Endothelial cell of umbilical vein (primary cell): ENCODE data around the gene FUT8. TPM values are rescaled to one million over a fixed set of nuclear protein-coding genes. Genes with fewer than 3 reads are reported as not detected.

ENCODE experiments used
- BruUV-seq: library from RNA; stranded (reverse); fragments of 400-500 nt; replicated peaks from 2 replicates; lab custom pipeline; 2021; lab: Mats Ljungman, UMichigan
- CTCF ChIA-PET: fragments of 300-600, 350-600 bp; sonication (Branson Sonifier 250); formaldehyde crosslinking; loops from one replicate; lab custom pipeline; 2021; ENCODE audit warnings: antibody characterized with exemption, inconsistent platforms; lab: Charles Lee
- POLR2A ChIA-PET: fragments of 300-600, 350-600 bp; sonication (Branson Sonifier 250); formaldehyde crosslinking; loops from one replicate; lab custom pipeline; 2021; ENCODE audit warnings: antibody characterized with exemption, inconsistent platforms; lab: Charles Lee
- DNase-seq: peaks from one replicate; pipeline ENCODE4 v3.0.0-alpha.2; 2011; ENCODE audit warnings: low read depth, low spot score
- FAIRE-seq: peaks from 2 replicates; lab custom pipeline; 2011; peaks lifted over from hg19 to GRCh38; lab: Jason Lieb, UNC
- H2AFZ ChIP-seq: 2 replicates; pipeline ENCODE4 v1.6.0; 2012; ENCODE audit warnings: low read depth, low read length, control low read depth, inconsistent platforms
- H3K27ac ChIP-seq: 2 replicates; pipeline ENCODE4 v1.5.1; 2011; ENCODE audit warnings: low read depth, mild to moderate bottlenecking, control low read depth, low read length, moderate library complexity; ENCODE audit not compliant: insufficient read depth
- H3K27me3 ChIP-seq, 2 experiments: 2 replicates each; pipeline versions ENCODE4 v1.6.0 to v1.6.1; 2011; ENCODE audit warnings: low read length in 2 of 2, mixed read lengths in 1 of 2; ENCODE audit not compliant: control insufficient read depth in 2 of 2, insufficient read depth in 2 of 2
- H3K36me3 ChIP-seq, 2 experiments: 2 replicates in 1 of 2; 3 replicates in 1 of 2; pipeline ENCODE4 v1.5.1; 2011; ENCODE audit warnings: low read length in 2 of 2, mild to moderate bottlenecking in 1 of 2, moderate library complexity in 1 of 2; ENCODE audit not compliant: control insufficient read depth in 2 of 2, insufficient read depth in 2 of 2; ENCODE audit errors: extremely low read depth in 1 of 2
- H3K4me1 ChIP-seq: 3 replicates; pipeline ENCODE4 v1.5.1; 2011; ENCODE audit warnings: mild to moderate bottlenecking, low read length; ENCODE audit not compliant: control insufficient read depth, insufficient read depth; ENCODE audit errors: extremely low read depth
- H3K4me2 ChIP-seq: 2 replicates; pipeline ENCODE4 v1.6.1; 2011; ENCODE audit warnings: low read length, control low read depth, mixed read lengths; ENCODE audit not compliant: insufficient read depth
- H3K4me3 ChIP-seq, 3 experiments: fragments of 200-600 bp in 1 of 3; sonication (generic), shearing (Covaris generic) in 1 of 3; replicated peaks in 1 of 3; 2 replicates each; pipeline ENCODE4 v1.5.1; 2011 to 2016; ENCODE audit warnings: control low read depth in 3 of 3, low read length in 3 of 3, mild to moderate bottlenecking in 2 of 3, inconsistent platforms in 1 of 3, low read depth in 1 of 3, moderate library complexity in 1 of 3; ENCODE audit not compliant: insufficient read depth in 1 of 3
- H3K79me2 ChIP-seq: 2 replicates; pipeline ENCODE4 v1.6.0; 2012; ENCODE audit warnings: low read length, inconsistent platforms; ENCODE audit not compliant: control insufficient read depth, insufficient read depth
- H3K9ac ChIP-seq: replicated peaks from 2 replicates; pipeline ENCODE3; 2011; ENCODE audit warnings: low read length, control low read depth; ENCODE audit not compliant: insufficient read depth; ENCODE audit errors: extremely low read depth
- H3K9me1 ChIP-seq: replicated peaks from 3 replicates; pipeline ENCODE4 v1.6.0; 2011; ENCODE audit warnings: mild to moderate bottlenecking, low read length; ENCODE audit not compliant: control insufficient read depth, insufficient read depth; ENCODE audit errors: extremely low read depth
- H3K9me3 ChIP-seq: replicated peaks from 2 replicates; pipeline ENCODE4 v1.5.1; 2012; ENCODE audit warnings: low read length, inconsistent platforms; ENCODE audit not compliant: control insufficient read depth, insufficient read depth
- H4K20me1 ChIP-seq: replicated peaks from 2 replicates; pipeline ENCODE3; 2011; ENCODE audit warnings: mild to moderate bottlenecking, low read length; ENCODE audit not compliant: control insufficient read depth, insufficient read depth; ENCODE audit errors: extremely low read depth
- EZH2 ChIP-seq: IDR thresholded peaks from 2 replicates; pipeline ENCODE4 v1.6.1; 2012; ENCODE audit warnings: borderline replicate concordance, low read depth, mild to moderate bottlenecking, moderate library complexity, low read length, inconsistent platforms; ENCODE audit not compliant: severe bottlenecking
- FOS ChIP-seq: IDR thresholded peaks from 2 replicates; pipeline ENCODE4 v1.6.1; 2011; ENCODE audit warnings: mild to moderate bottlenecking, low read length, moderate library complexity, borderline replicate concordance; ENCODE audit not compliant: insufficient read depth
- GATA2 ChIP-seq: IDR thresholded peaks from 2 replicates; pipeline ENCODE4 v1.7.0; 2011; ENCODE audit warnings: low read depth, mild to moderate bottlenecking, moderate library complexity, mixed read lengths, low read length; ENCODE audit not compliant: insufficient read length, insufficient read depth
- JUN ChIP-seq: IDR thresholded peaks from 2 replicates; pipeline ENCODE4 v1.6.1; 2011; ENCODE audit warnings: borderline replicate concordance, low read depth; ENCODE audit not compliant: insufficient read length, insufficient read depth
- MYC ChIP-seq: IDR thresholded peaks from one replicate; pipeline ENCODE4 v1.6.1; 2011; ENCODE audit warnings: mild to moderate bottlenecking, low read depth, low read length
- POLR2A ChIP-seq: IDR thresholded peaks from 2 replicates; pipeline ENCODE4 v1.6.1; 2012; ENCODE audit warnings: low read depth, mild to moderate bottlenecking, control low read depth, low read length
- POLR2AphosphoS5 ChIP-seq: IDR thresholded peaks from 2 replicates; pipeline ENCODE4 v1.6.1; 2012; ENCODE audit warnings: low read depth, mild to moderate bottlenecking, control low read depth, low read length, moderate library complexity; ENCODE audit not compliant: insufficient read depth
- dilution Hi-C: fragments of 300-500 bp; cut with MboI; formaldehyde crosslinking; loops from one replicate; pipeline ENCODE4 v1.15.0; 2019; ENCODE audit warnings: low sequenced_read_pairs; ENCODE audit not compliant: extremely low pct_ligation_motif_present
- intact Hi-C: fragments of 100-400 bp; cut with micrococcal nuclease; formaldehyde crosslinking; loops from one replicate; pipeline ENCODE4 v1.10.0; 2022
- polyA plus RNA-seq, 4 experiments: library from polyadenylated mRNA; depleted of rRNA in 3 of 4; stranded (reverse) in 3 of 4; unstranded in 1 of 4; fragments of >200 nt; gene quantifications; 2 replicates each; pipeline versions ENCODE4 v1.2.1 to v1.2.3, GENCODE V29; 2011 to 2012; ENCODE audit warnings: missing spikeins in 1 of 4
- total RNA-seq: library from RNA; stranded (reverse); gene quantifications from 2 replicates; pipeline ENCODE4 v1.2.3, GENCODE V29; 2021
- TF ChIP-seq, protein P1 (sequence below), 2 donors: IDR thresholded peaks; 1 replicate in 1 of 2; 2 replicates in 1 of 2; pipeline ENCODE4 v1.5.1; 2011; ENCODE audit warnings: low read length in 2 of 2, mild to moderate bottlenecking in 2 of 2, moderate library complexity in 2 of 2, control low read depth in 1 of 2, inconsistent platforms in 1 of 2, low read depth in 1 of 2; ENCODE audit not compliant: insufficient read depth in 1 of 2; ENCODE audit errors: extremely low read depth in 1 of 2
- TF ChIP-seq, protein P2 (sequence below): IDR thresholded peaks from 2 replicates; pipeline ENCODE4 v1.6.1; 2011; ENCODE audit not compliant: insufficient read depth, insufficient read length

Gene FUT8
- total and polyA plus RNA-seq, 2 donors (not counting 3 experiments of a cell fraction or from before 2014, with no cell fraction given), result 16.7 to 38.8 TPM

DNA sequence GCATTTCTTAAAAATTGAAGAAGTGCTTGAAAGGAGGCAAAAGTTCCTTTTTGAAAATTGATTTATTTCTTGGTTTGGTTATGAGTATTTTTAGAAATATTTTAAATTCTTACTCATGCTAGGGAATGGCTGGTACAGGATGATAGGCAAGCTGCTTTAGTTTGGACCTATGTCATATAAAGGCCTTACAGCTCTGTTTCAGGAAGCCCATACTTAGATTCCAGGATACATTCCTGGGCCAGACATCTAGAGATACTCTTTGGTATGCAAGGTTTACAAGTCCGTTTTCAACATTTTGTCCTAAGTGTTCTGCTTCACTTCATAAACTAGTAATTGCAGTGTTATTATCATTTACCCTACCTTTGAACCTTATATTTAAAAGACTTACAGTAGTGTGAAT, 186.8 kb downstream of the FUT8 start:
- POLR2A ChIA-PET, result no interaction called here
- no peaks in the 10 kb centered on the region for H3K4me1 ChIP-seq
- no peak for TF ChIP-seq FOS
- TF ChIP-seq MYC, result no peak
- TF ChIP-seq, protein P1, sequence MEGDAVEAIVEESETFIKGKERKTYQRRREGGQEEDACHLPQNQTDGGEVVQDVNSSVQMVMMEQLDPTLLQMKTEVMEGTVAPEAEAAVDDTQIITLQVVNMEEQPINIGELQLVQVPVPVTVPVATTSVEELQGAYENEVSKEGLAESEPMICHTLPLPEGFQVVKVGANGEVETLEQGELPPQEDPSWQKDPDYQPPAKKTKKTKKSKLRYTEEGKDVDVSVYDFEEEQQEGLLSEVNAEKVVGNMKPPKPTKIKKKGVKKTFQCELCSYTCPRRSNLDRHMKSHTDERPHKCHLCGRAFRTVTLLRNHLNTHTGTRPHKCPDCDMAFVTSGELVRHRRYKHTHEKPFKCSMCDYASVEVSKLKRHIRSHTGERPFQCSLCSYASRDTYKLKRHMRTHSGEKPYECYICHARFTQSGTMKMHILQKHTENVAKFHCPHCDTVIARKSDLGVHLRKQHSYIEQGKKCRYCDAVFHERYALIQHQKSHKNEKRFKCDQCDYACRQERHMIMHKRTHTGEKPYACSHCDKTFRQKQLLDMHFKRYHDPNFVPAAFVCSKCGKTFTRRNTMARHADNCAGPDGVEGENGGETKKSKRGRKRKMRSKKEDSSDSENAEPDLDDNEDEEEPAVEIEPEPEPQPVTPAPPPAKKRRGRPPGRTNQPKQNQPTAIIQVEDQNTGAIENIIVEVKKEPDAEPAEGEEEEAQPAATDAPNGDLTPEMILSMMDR (IDR thresholded peaks at IDR 0.05; ENCODE audit: extremely low read depth in 1 of 2, insufficient read depth in 1 of 2, low read depth in 1 of 2, low read length in 2 of 2), result no peak
- no peak for TF ChIP-seq GATA2
- no peak for TF ChIP-seq POLR2A
- TF ChIP-seq EZH2, result no peak
- H3K9me3 ChIP-seq, result no peaks in the 10 kb centered on the region
- no peaks in the 10 kb centered on the region for H3K9me1 ChIP-seq
- H3K4me2 ChIP-seq, result no peak overlapping the region
- CTCF ChIA-PET, result interaction anchor here (1.0 to 1.6 kb wide), 2 partner anchors 184 kb away, joined by 7 to 9 read pairs; no protein-coding TSS in a partner anchor
- H3K36me3 ChIP-seq, result no peaks in the 10 kb centered on the region
- DNase-seq (peak; percentile 18), FAIRE-seq (no peak)
- H3K4me3 ChIP-seq, result no peak overlapping the region
- intact Hi-C loops, result no loop called here
- H3K27ac ChIP-seq, result no peak overlapping the region
- H4K20me1 ChIP-seq, result no peaks in the 10 kb centered on the region
- H3K9ac ChIP-seq, result no peak overlapping the region
- no peaks in the 10 kb centered on the region for H3K27me3 ChIP-seq
- dilution Hi-C loops, result no loop called here
- H3K79me2 ChIP-seq, result no peaks in the 10 kb centered on the region
- no peak overlapping the region for H2AFZ ChIP-seq
- BruUV-seq, result no TSS peak

DNA sequence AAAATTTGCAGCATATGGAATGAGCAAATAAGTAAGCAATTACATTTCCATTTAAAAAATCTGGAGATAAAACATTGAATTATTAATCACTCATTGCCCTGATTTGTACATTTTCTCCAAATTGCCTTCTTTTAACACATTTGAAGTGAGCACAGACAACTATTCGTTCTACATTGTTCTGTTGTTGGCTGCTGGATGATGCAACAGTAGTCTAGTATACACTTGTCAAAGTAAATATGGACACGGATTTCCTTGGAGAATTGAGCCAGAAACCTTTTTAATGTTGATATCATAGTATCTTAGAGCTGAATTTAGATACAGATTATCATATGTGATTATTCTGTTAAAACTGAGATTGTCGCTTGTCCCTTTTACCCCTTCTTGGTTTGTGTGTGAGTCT, 188.2 kb downstream of the FUT8 start:
- no TSS peak for BruUV-seq
- H3K4me2 ChIP-seq, result no peak overlapping the region
- no peaks in the 10 kb centered on the region for H3K36me3 ChIP-seq
- ChIA-PET CTCF (interaction anchor here (1.0 to 1.3 kb wide), 3 partner anchors 60 to 186 kb away, joined by 4 to 7 read pairs (median 7); no protein-coding TSS in a partner anchor), POLR2A (no interaction called here)
- no peaks in the 10 kb centered on the region for H3K9me3 ChIP-seq
- DNase-seq, result no peak
- H3K79me2 ChIP-seq, result no peaks in the 10 kb centered on the region
- H2AFZ ChIP-seq, result no peak overlapping the region
- H4K20me1 ChIP-seq, result no peaks in the 10 kb centered on the region
- dilution Hi-C loops (no loop called here), intact Hi-C loops (no loop called here)
- TF ChIP-seq POLR2A (no peak), POLR2AphosphoS5 (no peak), MYC (no peak), EZH2 (no peak), GATA2 (no peak), JUN (no peak), FOS (no peak)
- TF ChIP-seq, protein P2, sequence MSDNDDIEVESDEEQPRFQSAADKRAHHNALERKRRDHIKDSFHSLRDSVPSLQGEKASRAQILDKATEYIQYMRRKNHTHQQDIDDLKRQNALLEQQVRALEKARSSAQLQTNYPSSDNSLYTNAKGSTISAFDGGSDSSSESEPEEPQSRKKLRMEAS, result no peak
- TF ChIP-seq, protein P1 (IDR thresholded peaks at IDR 0.05; ENCODE audit: extremely low read depth in 1 of 2, insufficient read depth in 1 of 2, low read depth in 1 of 2, low read length in 2 of 2), result no peak
- no peaks in the 10 kb centered on the region for H3K9me1 ChIP-seq
- H3K27ac ChIP-seq, result no peak overlapping the region
- no peak for FAIRE-seq
- no peak overlapping the region for H3K4me3 ChIP-seq
- H3K9ac ChIP-seq, result no peak overlapping the region
- no peaks in the 10 kb centered on the region for H3K4me1 ChIP-seq
- no peaks in the 10 kb centered on the region for H3K27me3 ChIP-seq
